Aorta (tissue), 5 donors: ENCODE data around the gene YIPF5. TPM values are rescaled to one million over a fixed set of nuclear protein-coding genes. Genes with fewer than 3 reads are reported as not detected.

Source experiments
- ATAC-seq: fragments of 200-7000 bp; cut with Tn5 transposase; one replicate; pipeline ENCODE4 v1.9.1; 2022; ENCODE audit warnings: moderate library complexity; ENCODE audit not compliant: low FRiP score
- DNase-seq, 2 donors: peaks; one replicate each; pipeline ENCODE4 v3.0.0-alpha.2; 2020
- H3K27ac ChIP-seq, 2 donors: one replicate each; pipeline ENCODE4 v1.5.1; 2013; ENCODE audit warnings: low read length in 2 of 2, mild to moderate bottlenecking in 2 of 2, moderate library complexity in 2 of 2, control low read depth in 1 of 2, inconsistent platforms in 1 of 2, low read depth in 1 of 2
- H3K27me3 ChIP-seq, 2 donors: one replicate each; pipeline ENCODE4 v1.6.1; 2013; ENCODE audit warnings: control low read depth in 1 of 2, low read length in 1 of 2, mild to moderate bottlenecking in 1 of 2, moderate library complexity in 1 of 2; ENCODE audit not compliant: insufficient read depth in 2 of 2, control insufficient read depth in 1 of 2
- H3K36me3 ChIP-seq, 2 donors: one replicate each; pipeline ENCODE4 v1.6.1; 2013; ENCODE audit warnings: control low read depth in 1 of 2, low read length in 1 of 2, mild to moderate bottlenecking in 1 of 2; ENCODE audit not compliant: insufficient read depth in 2 of 2, control insufficient read depth in 1 of 2
- H3K4me1 ChIP-seq, 2 donors: one replicate each; pipeline ENCODE4 v1.6.1; 2013; ENCODE audit warnings: low read length in 2 of 2, control low read depth in 1 of 2, mild to moderate bottlenecking in 1 of 2, moderate library complexity in 1 of 2; ENCODE audit not compliant: insufficient read depth in 2 of 2, control insufficient read depth in 1 of 2
- H3K4me3 ChIP-seq, 2 donors: one replicate each; pipeline ENCODE4 v1.5.1; 2013; ENCODE audit warnings: low read length in 2 of 2, control low read depth in 1 of 2, mild to moderate bottlenecking in 1 of 2
- H3K9me3 ChIP-seq: one replicate; pipeline ENCODE4 v1.6.1; 2013; ENCODE audit warnings: mild to moderate bottlenecking, low read length; ENCODE audit not compliant: control insufficient read depth
- WGBS, 2 donors: extraction: QIAGEN DNeasy Blood & Tissue Kit; methylation state at CpG; one replicate each; pipeline ENCODE4 v1.1.7; 2013; 5-methylcytosine and 5-hydroxymethylcytosine counted together
- intact Hi-C, 2 donors: fragments of 100-400 bp; cut with DNase I; formaldehyde crosslinking; loops; one replicate each; pipeline versions ENCODE4 v1.14.2 to v1.15.0; 2022
- polyA plus RNA-seq, 2 donors: library from polyadenylated mRNA; stranded (reverse); fragments of 200-250 nt; gene quantifications; one replicate each; pipeline ENCODE4 v1.2.3, GENCODE V29; 2013
- total RNA-seq, 2 donors: library from RNA; stranded (reverse); fragmentation: NEBNext Ultra II Directional; extraction: Animal tissue kit (Norgen Biotek cat#: 25700); gene quantifications; one replicate each; pipeline ENCODE4 v1.2.1, GENCODE V29; 2021
- donor health status: healthy with polysubstance abuse.
- donor health status: Bipolar disorder and iron deficiency.
- donor health status: DM: no; HTN: no; CAD: no.
- donor health status: DM: no; HTN: no; CAD: no.
- donor health status: DM: yes; HTN: yes; CAD: no.

YIPF5 gene
- total and polyA plus RNA-seq, 4 donors: 19.7 to 48.2 (median 32.0) TPM

DNA sequence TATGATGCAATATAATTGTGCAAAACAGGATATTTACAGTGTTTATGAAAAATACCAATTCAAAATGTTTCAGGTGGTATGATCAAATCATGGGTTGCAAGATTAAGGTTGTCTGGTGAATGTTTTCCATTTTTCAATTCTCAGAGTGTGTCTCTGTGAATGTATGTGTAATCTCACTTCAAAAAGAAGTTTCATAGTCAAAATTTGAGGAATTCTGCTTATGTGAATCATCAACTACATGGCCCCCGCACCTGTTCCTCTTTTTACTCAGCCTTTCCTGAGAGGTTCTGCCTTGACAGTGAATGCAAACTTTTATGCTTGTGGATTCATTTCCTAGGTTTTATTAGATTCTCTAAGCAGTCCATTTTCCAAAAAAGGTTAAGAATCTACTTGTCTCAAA, 32.3 kb upstream of the YIPF5 start:
- DNase-seq: no peak
- no peak for ATAC-seq
- Histone ChIP-seq H3K27me3 (no peaks in the 10 kb centered on the region), H3K9me3 (no peaks in the 10 kb centered on the region), H3K4me1 (no peaks in the 10 kb centered on the region), H3K36me3 (no peaks in the 10 kb centered on the region), H3K4me3 (no peak overlapping the region), H3K27ac (no peak overlapping the region)
- intact Hi-C loops: loop anchor here (10.0 kb wide), 3 partner anchors 1632 to 1852 kb away; partner anchors contain the start of gene PRELID2 (in 1 of the 2)
- 88 to 92% methylated on average over 1 of the region's 1 CpG for WGBS, 2 donors

DNA sequence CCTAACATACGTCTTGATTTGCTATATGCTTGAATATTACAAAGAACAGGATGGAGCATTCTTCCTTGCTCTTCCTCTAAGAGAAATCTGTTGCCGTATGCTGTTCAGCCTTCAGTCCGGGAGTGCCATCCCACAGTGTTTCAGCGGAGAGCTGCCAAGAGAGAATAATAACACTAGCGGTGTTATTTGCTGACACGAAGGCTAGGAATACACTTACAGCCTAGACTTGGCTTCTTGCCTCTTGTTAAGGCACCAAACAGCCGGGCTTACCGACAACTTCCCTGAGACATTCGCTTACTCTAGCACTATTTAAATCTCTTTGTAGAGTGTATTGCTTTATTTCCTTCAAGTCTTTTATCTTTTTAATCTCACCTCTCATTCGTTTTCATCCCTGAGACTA, 31.6 kb upstream of the YIPF5 start:
- intact Hi-C loops: loop anchor here (10.0 kb wide), 3 partner anchors 1633 to 1853 kb away; partner anchors contain the start of gene PRELID2 (in 1 of the 2)
- H3K27me3 ChIP-seq: no peaks in the 10 kb centered on the region
- 14% methylated on average over 10 of the region's 10 CpGs for WGBS, 2 donors
- no peaks in the 10 kb centered on the region for H3K36me3 ChIP-seq
- DNase-seq (peak in 1 of 2 donors; percentile 44), ATAC-seq (no peak)
- H3K4me3 ChIP-seq: no peak overlapping the region
- H3K27ac ChIP-seq: no peak overlapping the region
- no peaks in the 10 kb centered on the region for H3K9me3 ChIP-seq
- no peaks in the 10 kb centered on the region for H3K4me1 ChIP-seq

DNA sequence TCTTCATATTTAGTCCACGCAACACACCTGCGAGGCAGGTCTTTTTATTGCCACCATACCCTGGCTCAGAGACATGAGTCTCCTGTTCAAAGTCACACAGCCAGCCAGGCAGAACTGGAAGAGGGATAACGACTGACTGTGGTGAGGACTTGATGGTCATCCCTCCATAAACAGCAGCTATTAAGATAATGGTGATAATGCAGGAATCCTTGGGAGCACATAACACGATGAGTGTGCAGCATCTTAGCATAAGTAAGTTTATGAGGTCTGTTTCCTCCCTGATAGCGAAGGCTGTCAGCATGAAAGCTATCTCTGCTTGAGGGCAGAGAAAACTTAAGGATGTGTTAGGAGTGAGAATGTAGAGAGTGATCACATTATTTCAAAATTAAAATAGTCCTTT, 31.1 kb upstream of the YIPF5 start:
- Histone ChIP-seq H3K9me3 (no peaks in the 10 kb centered on the region), H3K36me3 (no peaks in the 10 kb centered on the region), H3K4me3 (no peak overlapping the region), H3K4me1 (no peaks in the 10 kb centered on the region), H3K27me3 (no peaks in the 10 kb centered on the region), H3K27ac (no peak overlapping the region)
- intact Hi-C loops: loop anchor here (10.0 kb wide), 3 partner anchors 1633 to 1853 kb away; partner anchors contain the start of gene PRELID2 (in 1 of the 2)
- ATAC-seq (no peak), DNase-seq (no peak)
- WGBS, 2 donors: 70 to 75% methylated on average over 5 of the region's 5 CpGs

GRCh38 chr5:144198386-144198785, 27.9 kb upstream of the YIPF5 start:
- intact Hi-C loops: no loop called here
- Histone ChIP-seq H3K36me3 (no peaks in the 10 kb centered on the region), H3K27ac (no peak overlapping the region), H3K4me3 (no peak overlapping the region), H3K9me3 (no peaks in the 10 kb centered on the region), H3K27me3 (no peaks in the 10 kb centered on the region), H3K4me1 (no peaks in the 10 kb centered on the region)
- DNase-seq (no peak), ATAC-seq (no peak)
- 34 to 41% methylated on average over 3 of the region's 3 CpGs for WGBS, 2 donors

DNA sequence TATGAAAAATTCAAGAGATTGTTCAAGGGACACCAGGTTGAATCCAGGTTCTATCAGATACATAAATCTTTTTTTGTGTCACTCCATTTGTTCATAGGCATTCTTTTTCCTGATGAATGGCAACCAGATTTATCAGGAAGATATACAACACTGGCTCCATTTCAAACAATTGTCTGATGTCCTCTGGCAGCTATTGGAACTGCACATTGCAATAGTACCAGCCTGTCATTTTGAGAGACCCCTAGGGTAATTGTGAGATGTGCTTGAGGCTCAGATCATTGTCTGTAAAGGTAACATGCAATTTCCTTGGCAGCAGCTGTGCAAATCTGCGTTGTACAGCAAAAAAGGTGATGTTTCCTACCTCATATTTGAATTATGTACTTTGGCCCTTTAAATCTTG, 26.2 kb upstream of the YIPF5 start:
- no peak for ATAC-seq
- Histone ChIP-seq H3K9me3 (peaks cover 2% of the 10 kb centered on the region), H3K36me3 (no peaks in the 10 kb centered on the region), H3K4me1 (no peaks in the 10 kb centered on the region), H3K27me3 (no peaks in the 10 kb centered on the region), H3K27ac (no peak overlapping the region), H3K4me3 (no peak overlapping the region)
- intact Hi-C loops: no loop called here
- 69 to 74% methylated on average over 1 of the region's 1 CpG for WGBS, 2 donors
- DNase-seq: no peak

DNA sequence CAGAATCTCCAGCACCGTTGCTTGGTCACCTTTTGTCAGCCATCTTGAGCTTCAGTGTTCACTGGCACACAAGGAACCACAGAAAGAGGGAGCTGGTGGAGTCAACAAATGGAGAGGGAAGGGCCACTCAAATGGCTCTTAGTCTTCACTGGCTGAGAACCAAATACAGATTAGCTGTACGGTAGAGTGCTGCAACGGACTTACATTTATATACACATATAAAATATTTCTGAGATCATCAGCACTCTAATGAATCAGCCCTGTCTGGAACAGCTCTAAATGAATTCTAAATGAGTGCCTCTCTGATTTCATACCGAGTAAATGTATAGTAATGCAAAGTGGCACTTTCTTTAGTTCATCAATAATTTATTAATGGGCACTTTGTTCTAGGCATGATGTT, 25.0 kb upstream of the YIPF5 start:
- no peaks in the 10 kb centered on the region for H3K4me1 ChIP-seq
- 43 to 55% methylated on average over 4 of the region's 4 CpGs for WGBS, 2 donors
- H3K27ac ChIP-seq: no peak overlapping the region
- no peaks in the 10 kb centered on the region for H3K27me3 ChIP-seq
- DNase-seq: no peak
- ATAC-seq: no peak
- H3K4me3 ChIP-seq: no peak overlapping the region
- intact Hi-C loops: no loop called here
- peaks cover 2% of the 10 kb centered on the region for H3K9me3 ChIP-seq
- H3K36me3 ChIP-seq: no peaks in the 10 kb centered on the region

- peaks cover 2% of the 10 kb centered on the region for H3K9me3 ChIP-seq
- no peak overlapping the region for H3K27ac ChIP-seq
- intact Hi-C loops: no loop called here
- no peaks in the 10 kb centered on the region for H3K27me3 ChIP-seq
- H3K4me1 ChIP-seq: no peaks in the 10 kb centered on the region
- WGBS, 2 donors: 65 to 72% methylated on average over 2 of the region's 2 CpGs
- no peak for DNase-seq
- H3K4me3 ChIP-seq: no peak overlapping the region
- no peaks in the 10 kb centered on the region for H3K36me3 ChIP-seq
- no peak for ATAC-seq
Measured at GRCh38 chr5:144194144-144194543, 23.7 kb upstream of the YIPF5 start.

GRCh38 chr5:144192661-144193060, 22.2 kb upstream of the YIPF5 start:
- ATAC-seq (no peak), DNase-seq (no peak)
- H3K27ac ChIP-seq: no peak overlapping the region
- H3K4me3 ChIP-seq: no peak overlapping the region
- intact Hi-C loops: no loop called here
- no peaks in the 10 kb centered on the region for H3K4me1 ChIP-seq
- no peaks in the 10 kb centered on the region for H3K36me3 ChIP-seq
- H3K9me3 ChIP-seq: peaks cover 2% of the 10 kb centered on the region
- H3K27me3 ChIP-seq: no peaks in the 10 kb centered on the region

GRCh38 chr5:144191998-144192397, 21.5 kb upstream of the YIPF5 start:
- 27 to 30% methylated on average over 3 of the region's 3 CpGs for WGBS, 2 donors

More at GRCh38 chr5:144191998-144192397, 21.5 kb upstream of the YIPF5 start:
- DNase-seq (no peak), ATAC-seq (no peak)
- intact Hi-C loops: no loop called here
- no peaks in the 10 kb centered on the region for H3K27me3 ChIP-seq
- H3K36me3 ChIP-seq: no peaks in the 10 kb centered on the region
- no peaks in the 10 kb centered on the region for H3K4me1 ChIP-seq
- no peak overlapping the region for H3K4me3 ChIP-seq
- H3K27ac ChIP-seq: no peak overlapping the region
- H3K9me3 ChIP-seq: peaks cover 2% of the 10 kb centered on the region
